Panc1 (cell line): ENCODE results near the gene SF3B2. TPM values are rescaled to one million over a fixed set of nuclear protein-coding genes. Genes with fewer than 3 reads are reported as not detected.
A peak's percentile ranks its signal among the peaks of the same experiment; 100 is the strongest.
"Not testable (repeated sequence)": the region's sequence is repeated elsewhere in the genome, so short reads cannot be mapped to it uniquely, and the experiment has no call there.

Experiments used
- ATAC-seq: fragments of 200-7000 bp; cut with Tn5 transposase; 2 replicates; pipeline ENCODE4 v1.9.1; 2020; ENCODE audit warnings: mild to moderate bottlenecking, moderate library complexity
- BruUV-seq: library from RNA; stranded (reverse); fragments of 400-500 nt; replicated peaks from 2 replicates; lab custom pipeline; 2021; lab: Mats Ljungman, UMichigan
- CTCF ChIA-PET: fragments of 300-600 bp; sonication (Branson Sonifier 250); formaldehyde crosslinking; loops from one replicate; lab custom pipeline; 2022; ENCODE audit warnings: antibody characterized with exemption; lab: Charles Lee
- POLR2A ChIA-PET: fragments of 300-600 bp; sonication (Branson Sonifier 250); formaldehyde crosslinking; loops from one replicate; lab custom pipeline; 2022; ENCODE audit warnings: antibody characterized with exemption; lab: Charles Lee
- DNase-seq: peaks from one replicate; pipeline ENCODE4 v3.0.0-alpha.2; 2010; ENCODE audit warnings: low read depth, low spot score
- H3K27ac ChIP-seq: 2 replicates; pipeline ENCODE4 v1.5.1; 2011; ENCODE audit warnings: mild to moderate bottlenecking, low read length, inconsistent platforms
- H3K27me3 ChIP-seq: fragments of 200-500 bp; sonication (Bioruptor generic); 2 replicates; pipeline ENCODE4 v1.6.0; 2014; ENCODE audit warnings: low read length, inconsistent platforms; ENCODE audit not compliant: control insufficient read depth, insufficient read depth
- H3K36me3 ChIP-seq: fragments of 200-500 bp; sonication (Bioruptor generic); 2 replicates; pipeline ENCODE4 v1.5.1; 2014; ENCODE audit warnings: inconsistent platforms, mild to moderate bottlenecking, low read length, moderate library complexity; ENCODE audit not compliant: control insufficient read depth, insufficient read depth
- H3K4me1 ChIP-seq: 2 replicates; pipeline ENCODE4 v1.5.1; 2011; ENCODE audit warnings: inconsistent platforms, mild to moderate bottlenecking, low read length, moderate library complexity; ENCODE audit not compliant: control insufficient read depth, insufficient read depth
- H3K4me3 ChIP-seq, 2 experiments: 2 replicates each; pipeline ENCODE4 v1.5.1; 2011 to 2012; ENCODE audit warnings: low read depth in 2 of 2, low read length in 2 of 2, mild to moderate bottlenecking in 2 of 2, inconsistent platforms in 1 of 2, moderate library complexity in 1 of 2
- H3K9me3 ChIP-seq: fragments of 200-500 bp; sonication (Bioruptor generic); 2 replicates; pipeline ENCODE4 v1.5.1; 2014; ENCODE audit warnings: low read depth, mild to moderate bottlenecking, inconsistent platforms, low read length, moderate library complexity; ENCODE audit not compliant: control insufficient read depth, insufficient read depth
- POLR2AphosphoS5 ChIP-seq: IDR thresholded peaks from 2 replicates; pipeline ENCODE4 v1.6.1; 2012; ENCODE audit warnings: mild to moderate bottlenecking, low read depth, low read length, moderate library complexity
- SIN3A ChIP-seq: IDR thresholded peaks from 2 replicates; pipeline ENCODE4 v1.6.1; 2012; ENCODE audit warnings: low read depth, mild to moderate bottlenecking, low read length, moderate library complexity, borderline replicate concordance; ENCODE audit not compliant: insufficient read depth
- TCF7L2 ChIP-seq: IDR thresholded peaks from 2 replicates; pipeline ENCODE4 v1.6.1; 2011; ENCODE audit warnings: mild to moderate bottlenecking, low read depth, low read length, inconsistent platforms
- in situ Hi-C: cut with HindIII; loops from 2 replicates; pipeline ENCODE4 v1.10.0; 2016; ENCODE audit warnings: low sequenced_read_pairs, low pct_unique_long_range_greater_than_20kb
- intact Hi-C: fragments of 100-400 bp; cut with micrococcal nuclease; formaldehyde crosslinking; loops from one replicate; pipeline ENCODE4 v1.10.0; 2022; ENCODE audit not compliant: unreplicated experiment
- total RNA-seq: library from RNA; stranded (reverse); gene quantifications from one replicate; pipeline ENCODE4 v1.2.1, GENCODE V29; 2021; ENCODE audit not compliant: unreplicated experiment
- TF ChIP-seq, protein P1 (sequence below), 2 experiments: IDR thresholded peaks; 2 replicates each; pipeline ENCODE4 v1.6.1; 2011 to 2012; ENCODE audit warnings: low read depth in 2 of 2, control low read depth in 1 of 2, low read length in 1 of 2, mild to moderate bottlenecking in 1 of 2, moderate library complexity in 1 of 2; ENCODE audit not compliant: insufficient read depth in 1 of 2
- TF ChIP-seq, protein P2 (sequence below): fragments of 450-650 bp; IDR thresholded peaks from 2 replicates; pipeline ENCODE4 v1.5.1; 2017; ENCODE audit warnings: mild to moderate bottlenecking

Gene SF3B2
- total RNA-seq, 1 experiment from 2014 or later = 271 TPM

DNA sequence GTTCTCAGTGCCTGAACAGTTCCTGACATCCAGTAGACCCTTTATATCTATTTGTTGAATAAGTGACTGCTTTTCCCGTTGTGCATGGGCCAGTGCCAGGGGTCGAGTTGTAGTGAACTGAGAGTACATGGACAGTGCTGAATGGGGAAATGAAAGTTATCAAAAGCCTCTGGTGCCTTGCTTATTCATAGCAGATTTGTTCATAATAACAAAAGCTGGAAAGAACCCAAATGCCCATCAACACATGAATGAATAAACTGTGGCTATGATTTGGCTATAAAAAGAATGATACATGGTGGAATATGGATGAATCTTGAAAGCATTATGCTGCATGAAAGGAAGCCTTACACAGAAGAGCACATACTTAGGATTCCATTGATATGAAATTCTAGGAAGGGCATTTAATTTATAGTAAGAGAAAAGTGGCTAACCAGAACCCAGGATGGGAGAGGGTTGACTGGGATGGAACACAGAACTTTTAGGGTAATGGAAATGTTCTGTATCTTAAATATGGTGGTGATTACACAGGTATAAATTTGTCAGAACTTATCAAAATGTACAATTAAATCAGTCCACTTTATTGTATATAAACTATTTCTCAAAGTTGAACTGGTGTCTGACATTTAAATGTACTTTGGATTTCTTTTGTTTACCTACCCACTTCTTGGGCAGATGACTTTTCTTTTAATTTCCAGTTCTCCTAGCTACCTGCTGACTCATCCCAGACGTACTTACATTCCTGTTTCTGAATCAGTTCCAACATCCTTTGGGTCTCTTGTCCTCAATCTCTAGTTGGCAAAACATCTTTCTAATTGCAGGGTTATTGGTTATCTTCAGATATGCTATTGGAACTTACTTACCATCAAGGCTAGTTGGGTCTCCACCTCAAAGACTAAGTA, 60.7 kb downstream of the SF3B2 start:
- TF ChIP-seq TCF7L2 = no peak
- TF ChIP-seq, protein P1, sequence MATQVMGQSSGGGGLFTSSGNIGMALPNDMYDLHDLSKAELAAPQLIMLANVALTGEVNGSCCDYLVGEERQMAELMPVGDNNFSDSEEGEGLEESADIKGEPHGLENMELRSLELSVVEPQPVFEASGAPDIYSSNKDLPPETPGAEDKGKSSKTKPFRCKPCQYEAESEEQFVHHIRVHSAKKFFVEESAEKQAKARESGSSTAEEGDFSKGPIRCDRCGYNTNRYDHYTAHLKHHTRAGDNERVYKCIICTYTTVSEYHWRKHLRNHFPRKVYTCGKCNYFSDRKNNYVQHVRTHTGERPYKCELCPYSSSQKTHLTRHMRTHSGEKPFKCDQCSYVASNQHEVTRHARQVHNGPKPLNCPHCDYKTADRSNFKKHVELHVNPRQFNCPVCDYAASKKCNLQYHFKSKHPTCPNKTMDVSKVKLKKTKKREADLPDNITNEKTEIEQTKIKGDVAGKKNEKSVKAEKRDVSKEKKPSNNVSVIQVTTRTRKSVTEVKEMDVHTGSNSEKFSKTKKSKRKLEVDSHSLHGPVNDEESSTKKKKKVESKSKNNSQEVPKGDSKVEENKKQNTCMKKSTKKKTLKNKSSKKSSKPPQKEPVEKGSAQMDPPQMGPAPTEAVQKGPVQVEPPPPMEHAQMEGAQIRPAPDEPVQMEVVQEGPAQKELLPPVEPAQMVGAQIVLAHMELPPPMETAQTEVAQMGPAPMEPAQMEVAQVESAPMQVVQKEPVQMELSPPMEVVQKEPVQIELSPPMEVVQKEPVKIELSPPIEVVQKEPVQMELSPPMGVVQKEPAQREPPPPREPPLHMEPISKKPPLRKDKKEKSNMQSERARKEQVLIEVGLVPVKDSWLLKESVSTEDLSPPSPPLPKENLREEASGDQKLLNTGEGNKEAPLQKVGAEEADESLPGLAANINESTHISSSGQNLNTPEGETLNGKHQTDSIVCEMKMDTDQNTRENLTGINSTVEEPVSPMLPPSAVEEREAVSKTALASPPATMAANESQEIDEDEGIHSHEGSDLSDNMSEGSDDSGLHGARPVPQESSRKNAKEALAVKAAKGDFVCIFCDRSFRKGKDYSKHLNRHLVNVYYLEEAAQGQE (IDR thresholded peaks at IDR 0.05; ENCODE audit: insufficient read depth in 1 of 2, low read depth in 2 of 2, low read length in 1 of 2) = no peak
- no peak for TF ChIP-seq SIN3A
- TF ChIP-seq, protein P2, sequence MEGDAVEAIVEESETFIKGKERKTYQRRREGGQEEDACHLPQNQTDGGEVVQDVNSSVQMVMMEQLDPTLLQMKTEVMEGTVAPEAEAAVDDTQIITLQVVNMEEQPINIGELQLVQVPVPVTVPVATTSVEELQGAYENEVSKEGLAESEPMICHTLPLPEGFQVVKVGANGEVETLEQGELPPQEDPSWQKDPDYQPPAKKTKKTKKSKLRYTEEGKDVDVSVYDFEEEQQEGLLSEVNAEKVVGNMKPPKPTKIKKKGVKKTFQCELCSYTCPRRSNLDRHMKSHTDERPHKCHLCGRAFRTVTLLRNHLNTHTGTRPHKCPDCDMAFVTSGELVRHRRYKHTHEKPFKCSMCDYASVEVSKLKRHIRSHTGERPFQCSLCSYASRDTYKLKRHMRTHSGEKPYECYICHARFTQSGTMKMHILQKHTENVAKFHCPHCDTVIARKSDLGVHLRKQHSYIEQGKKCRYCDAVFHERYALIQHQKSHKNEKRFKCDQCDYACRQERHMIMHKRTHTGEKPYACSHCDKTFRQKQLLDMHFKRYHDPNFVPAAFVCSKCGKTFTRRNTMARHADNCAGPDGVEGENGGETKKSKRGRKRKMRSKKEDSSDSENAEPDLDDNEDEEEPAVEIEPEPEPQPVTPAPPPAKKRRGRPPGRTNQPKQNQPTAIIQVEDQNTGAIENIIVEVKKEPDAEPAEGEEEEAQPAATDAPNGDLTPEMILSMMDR = no peak
- H3K27ac ChIP-seq = peak overlapping the region; percentile 58
- H3K27me3 ChIP-seq = no peaks in the 10 kb centered on the region
- no peak overlapping the region for H3K4me3 ChIP-seq
- H3K4me1 ChIP-seq = peaks cover 33% of the 10 kb centered on the region
- in situ Hi-C loops = no loop called here
- no peaks in the 10 kb centered on the region for H3K9me3 ChIP-seq
- no peaks in the 10 kb centered on the region for H3K36me3 ChIP-seq
- no TSS peak for BruUV-seq
- ChIA-PET CTCF (no interaction called here), POLR2A (no interaction called here)
- peak; percentile 78 for DNase-seq
- intact Hi-C loops = no loop called here
- ATAC-seq = peak; percentile 69

DNA sequence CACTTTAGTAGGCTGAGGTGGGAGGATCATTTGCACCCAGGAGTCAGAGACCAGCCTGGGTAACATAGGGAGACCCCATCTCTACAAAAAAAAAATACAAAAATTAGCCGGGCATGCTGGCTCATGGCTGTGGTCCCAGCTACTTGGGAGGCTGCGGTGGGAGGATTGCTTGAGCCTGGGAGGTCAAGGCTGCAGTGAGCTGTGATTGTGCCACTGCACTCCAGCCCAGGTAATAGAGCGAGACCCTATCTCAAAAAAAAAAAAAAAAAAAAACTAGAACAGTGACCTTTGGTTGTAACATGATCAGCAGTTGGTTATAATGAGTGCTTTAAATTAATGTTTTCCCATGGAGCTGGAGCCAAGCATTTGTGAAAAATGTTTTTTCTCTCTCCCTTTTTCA, 62.8 kb downstream of the SF3B2 start:
- POLR2A ChIA-PET = not testable (repeated sequence)

DNA sequence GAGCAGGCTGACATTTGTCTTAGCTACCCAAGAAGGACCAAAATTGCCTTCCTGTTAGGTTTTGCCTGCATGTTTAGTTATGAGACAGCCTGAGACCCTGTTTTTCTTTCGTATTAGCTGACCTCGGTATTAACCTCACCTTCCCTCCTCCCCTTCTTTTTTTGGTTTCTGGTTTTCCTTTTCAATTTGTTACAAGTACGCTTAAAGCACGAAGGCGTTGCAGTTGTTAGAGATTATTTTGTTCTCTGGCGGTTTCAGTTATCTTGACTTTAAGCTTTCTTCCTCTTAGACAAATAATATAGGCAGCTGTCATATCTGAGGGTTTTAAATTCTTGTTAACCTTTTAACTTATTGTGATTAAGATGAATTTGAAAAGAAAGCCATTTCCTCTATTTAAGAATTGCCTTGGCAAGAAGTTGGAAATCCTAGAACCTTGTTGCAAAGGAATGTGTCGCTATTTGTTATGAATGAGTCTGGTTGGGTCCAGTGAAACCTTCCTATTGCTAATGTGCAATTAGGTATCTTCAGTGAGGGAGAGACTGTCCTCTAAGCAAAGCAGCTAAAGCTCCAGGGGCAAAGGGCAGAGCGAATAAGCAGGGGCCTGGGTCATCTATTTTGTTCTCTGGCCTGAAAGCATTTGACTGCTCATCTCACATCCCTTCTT, 63.6 kb downstream of the SF3B2 start:
- ATAC-seq (no peak), DNase-seq (no peak)
- ChIA-PET POLR2A (no interaction called here), CTCF (interaction anchor here (0.5 to 0.7 kb wide), 3 partner anchors 428 to 1722 kb away, joined by 3 to 6 read pairs (median 5); no protein-coding TSS in a partner anchor)
- intact Hi-C loops (no loop called here), in situ Hi-C loops (no loop called here)
- H3K4me1 ChIP-seq = peaks cover 58% of the 10 kb centered on the region
- no peaks in the 10 kb centered on the region for H3K9me3 ChIP-seq
- H3K27me3 ChIP-seq = no peaks in the 10 kb centered on the region
- no peak overlapping the region for H3K4me3 ChIP-seq
- no peak overlapping the region for H3K27ac ChIP-seq
- TF ChIP-seq POLR2AphosphoS5 = no peak
- TF ChIP-seq SIN3A = no peak
- BruUV-seq = no TSS peak
- H3K36me3 ChIP-seq = no peaks in the 10 kb centered on the region

More for the DNA sequence above, 62.8 kb downstream of the SF3B2 start:
- H3K36me3 ChIP-seq, H3K4me3 ChIP-seq, BruUV-seq, in situ Hi-C loops, H3K27me3 ChIP-seq, H3K27ac ChIP-seq, ATAC-seq, DNase-seq, CTCF ChIA-PET, H3K9me3 ChIP-seq, intact Hi-C loops: not testable (repeated sequence)
- H3K4me1 ChIP-seq = peaks cover 54% of the 10 kb centered on the region
